ENCODE data around the gene RHOT2. TPM values are rescaled to one million over a fixed set of nuclear protein-coding genes. Genes with fewer than 3 reads are reported as not detected.

The RHOT2 gene
- total RNA-seq, 4 donors from 2014 or later: 50.2 to 64.0 (median 55.0) TPM

- TF ChIP-seq CTCF (IDR thresholded peaks at IDR 0.05) (no peak), EP300 (IDR thresholded peaks at IDR 0.05) (no peak), POLR2A (IDR thresholded peaks at IDR 0.05) (no peak), POLR2AphosphoS5 (IDR thresholded peaks at IDR 0.05) (no peak)
- Histone ChIP-seq H3K27ac (peak overlapping the region; percentile 16 to 100 (median 95)), H3K4me3 (peak overlapping the region; percentile 32 to 97), H3K36me3 (peaks cover 0 to 20% of the 10 kb centered on the region in 2 donors), H3K27me3 (peaks cover 8% of the 10 kb centered on the region), H3K9me3 (no peaks in the 10 kb centered on the region), H3K4me1 (peaks cover 0 to 72% (median 51%) of the 10 kb centered on the region in 3 donors)
- peak; percentile 17 for ATAC-seq
- WGBS, 2 donors (ENCODE audit: low coverage in 1 of 2): 0% methylated on average over 8 of the region's 52 CpGs; no CpG with 5 or more reads in 1 of the 2 donors
Observed at GRCh38 chr16:678858-679813, 11.2 kb downstream of the RHOT2 start.

GRCh38 chr16:679814-680624, 12.1 kb downstream of the RHOT2 start, which contains the start of gene STUB1:
Gene STUB1, plus strand, starts transcription at chr16:680410. Its CDS starts 116 bp downstream, at chr16:680526.
- H3K4me3 ChIP-seq: peak within 1 kb of the TSS; percentile 59 to 97
- peak within 1 kb of the TSS; percentile 70 to 100 (median 95) for H3K27ac ChIP-seq
- WGBS, 2 donors (ENCODE audit: low coverage in 1 of 2): no CpG with 5 or more reads among the region's 91 CpGs
- ATAC-seq: peak; percentile 81
- H3K36me3 ChIP-seq: peaks cover 0 to 20% of the 10 kb centered on the region in 2 donors
- H3K4me1 ChIP-seq: peaks cover 0 to 70% (median 54%) of the 10 kb centered on the region in 3 donors
- TF ChIP-seq EP300 (IDR thresholded peaks at IDR 0.05): no peak
- TF ChIP-seq CTCF (IDR thresholded peaks at IDR 0.05): peak in 1 of 4 experiments; percentile 7
- no peak for TF ChIP-seq POLR2AphosphoS5 (IDR thresholded peaks at IDR 0.05)
- TF ChIP-seq POLR2A (IDR thresholded peaks at IDR 0.05): peak; percentile 82 to 93
- H3K27me3 ChIP-seq: peaks cover 8% of the 10 kb centered on the region
- H3K9me3 ChIP-seq: no peaks in the 10 kb centered on the region

GRCh38 chr16:680625-680945, 12.7 kb downstream of the RHOT2 start:
- peak overlapping the region; percentile 37 to 100 (median 95) for H3K27ac ChIP-seq
- H3K4me1 ChIP-seq: peaks cover 0 to 70% (median 54%) of the 10 kb centered on the region in 3 donors
- H3K4me3 ChIP-seq: peak overlapping the region; percentile 59 to 97
- no CpG with 5 or more reads among the region's 38 CpGs for WGBS, 2 donors (ENCODE audit: low coverage in 1 of 2)
- no peaks in the 10 kb centered on the region for H3K9me3 ChIP-seq
- no peak for TF ChIP-seq EP300 (IDR thresholded peaks at IDR 0.05)
- no peak for TF ChIP-seq CTCF (IDR thresholded peaks at IDR 0.05)
- TF ChIP-seq POLR2A (IDR thresholded peaks at IDR 0.05): no peak
- TF ChIP-seq POLR2AphosphoS5 (IDR thresholded peaks at IDR 0.05): no peak
- no peak for ATAC-seq
- peaks cover 8% of the 10 kb centered on the region for H3K27me3 ChIP-seq
- peaks cover 0 to 20% of the 10 kb centered on the region in 2 donors for H3K36me3 ChIP-seq

GRCh38 chr16:680967-681745, 13.2 kb downstream of the RHOT2 start:
- 80% methylated on average over 1 of the region's 44 CpGs; no CpG with 5 or more reads in 1 of the 2 donors for WGBS, 2 donors (ENCODE audit: low coverage in 1 of 2)
- Histone ChIP-seq H3K27me3 (peaks cover 8% of the 10 kb centered on the region), H3K27ac (peak overlapping the region; percentile 37 to 100 (median 95)), H3K4me1 (peaks cover 0 to 70% (median 48%) of the 10 kb centered on the region in 3 donors), H3K9me3 (no peaks in the 10 kb centered on the region), H3K36me3 (peaks cover 0 to 24% of the 10 kb centered on the region in 2 donors), H3K4me3 (peak overlapping the region; percentile 59 to 97)
- no peak for ATAC-seq
- TF ChIP-seq CTCF (IDR thresholded peaks at IDR 0.05) (no peak), POLR2A (IDR thresholded peaks at IDR 0.05) (no peak)
